ENCODE data around the gene TMEM131.

TMEM131 gene

GRCh38 chr2:97728091-97728731 is 267.5 kb downstream of the TMEM131 start:
- Histone ChIP-seq H3K4me3 (ENCODE audit: low read depth, low read length) (no peak overlapping the region), H3K36me3 (ENCODE audit: control insufficient read depth, insufficient read depth, low read length) (no peaks in the 10 kb centered on the region), H3K27ac (ENCODE audit: low read depth, low read length) (no peak overlapping the region), H3K9me3 (ENCODE audit: control insufficient read depth, insufficient read depth, low read length) (no peaks in the 10 kb centered on the region), H3K4me1 (ENCODE audit: control insufficient read depth, insufficient read depth, low read length) (no peaks in the 10 kb centered on the region), H3K27me3 (ENCODE audit: control insufficient read depth, insufficient read depth, low read length) (no peaks in the 10 kb centered on the region), H3K9ac (ENCODE audit: low read depth, low read length) (no peak overlapping the region)

- H3K4me3 ChIP-seq (ENCODE audit: low read depth, low read length) = no peak overlapping the region
- H3K36me3 ChIP-seq (ENCODE audit: control insufficient read depth, insufficient read depth, low read length) = no peaks in the 10 kb centered on the region
- no peaks in the 10 kb centered on the region for H3K9me3 ChIP-seq (ENCODE audit: control insufficient read depth, insufficient read depth, low read length)
- no peaks in the 10 kb centered on the region for H3K27me3 ChIP-seq (ENCODE audit: control insufficient read depth, insufficient read depth, low read length)
- no peak overlapping the region for H3K9ac ChIP-seq (ENCODE audit: low read depth, low read length)
- no peak overlapping the region for H3K27ac ChIP-seq (ENCODE audit: low read depth, low read length)
- H3K4me1 ChIP-seq (ENCODE audit: control insufficient read depth, insufficient read depth, low read length) = no peaks in the 10 kb centered on the region
These were observed 268.5 kb downstream of the TMEM131 start for GRCh38 chr2:97727296-97727695.

GRCh38 chr2:97726261-97727064 is 269.3 kb downstream of the TMEM131 start:
- H3K9me3 ChIP-seq (ENCODE audit: control insufficient read depth, insufficient read depth, low read length) = no peaks in the 10 kb centered on the region
- no peaks in the 10 kb centered on the region for H3K4me1 ChIP-seq (ENCODE audit: control insufficient read depth, insufficient read depth, low read length)
- H3K27me3 ChIP-seq (ENCODE audit: control insufficient read depth, insufficient read depth, low read length) = no peaks in the 10 kb centered on the region
- no peak overlapping the region for H3K4me3 ChIP-seq (ENCODE audit: low read depth, low read length)
- H3K36me3 ChIP-seq (ENCODE audit: control insufficient read depth, insufficient read depth, low read length) = no peaks in the 10 kb centered on the region
- no peak overlapping the region for H3K27ac ChIP-seq (ENCODE audit: low read depth, low read length)
- no peak overlapping the region for H3K9ac ChIP-seq (ENCODE audit: low read depth, low read length)

- H3K36me3 ChIP-seq (ENCODE audit: control insufficient read depth, insufficient read depth, low read length) = no peaks in the 10 kb centered on the region
- H3K4me1 ChIP-seq (ENCODE audit: control insufficient read depth, insufficient read depth, low read length) = peaks cover 10% of the 10 kb centered on the region
- no peak overlapping the region for H3K4me3 ChIP-seq (ENCODE audit: low read depth, low read length)
- H3K9me3 ChIP-seq (ENCODE audit: control insufficient read depth, insufficient read depth, low read length) = no peaks in the 10 kb centered on the region
- H3K27me3 ChIP-seq (ENCODE audit: control insufficient read depth, insufficient read depth, low read length) = no peaks in the 10 kb centered on the region
- no peak overlapping the region for H3K27ac ChIP-seq (ENCODE audit: low read depth, low read length)
- no peak overlapping the region for H3K9ac ChIP-seq (ENCODE audit: low read depth, low read length)
These were observed 270.6 kb downstream of the TMEM131 start for GRCh38 chr2:97724946-97725688.

GRCh38 chr2:97724501-97724900 is 271.2 kb downstream of the TMEM131 start:
- Histone ChIP-seq H3K9me3 (ENCODE audit: control insufficient read depth, insufficient read depth, low read length) (no peaks in the 10 kb centered on the region), H3K9ac (ENCODE audit: low read depth, low read length) (no peak overlapping the region), H3K27ac (ENCODE audit: low read depth, low read length) (no peak overlapping the region), H3K4me1 (ENCODE audit: control insufficient read depth, insufficient read depth, low read length) (peaks cover 14% of the 10 kb centered on the region), H3K4me3 (ENCODE audit: low read depth, low read length) (no peak overlapping the region), H3K36me3 (ENCODE audit: control insufficient read depth, insufficient read depth, low read length) (no peaks in the 10 kb centered on the region), H3K27me3 (ENCODE audit: control insufficient read depth, insufficient read depth, low read length) (no peaks in the 10 kb centered on the region)

GRCh38 chr2:97724073-97724410 is 271.7 kb downstream of the TMEM131 start:
- H3K4me1 ChIP-seq (ENCODE audit: control insufficient read depth, insufficient read depth, low read length) = peaks cover 14% of the 10 kb centered on the region
- no peak overlapping the region for H3K9ac ChIP-seq (ENCODE audit: low read depth, low read length)
- H3K27ac ChIP-seq (ENCODE audit: low read depth, low read length) = no peak overlapping the region
- H3K36me3 ChIP-seq (ENCODE audit: control insufficient read depth, insufficient read depth, low read length) = no peaks in the 10 kb centered on the region
- no peaks in the 10 kb centered on the region for H3K9me3 ChIP-seq (ENCODE audit: control insufficient read depth, insufficient read depth, low read length)
- no peak overlapping the region for H3K4me3 ChIP-seq (ENCODE audit: low read depth, low read length)
- H3K27me3 ChIP-seq (ENCODE audit: control insufficient read depth, insufficient read depth, low read length) = no peaks in the 10 kb centered on the region

- Histone ChIP-seq H3K27ac (ENCODE audit: low read depth, low read length) (no peak overlapping the region), H3K9ac (ENCODE audit: low read depth, low read length) (no peak overlapping the region), H3K9me3 (ENCODE audit: control insufficient read depth, insufficient read depth, low read length) (no peaks in the 10 kb centered on the region), H3K4me3 (ENCODE audit: low read depth, low read length) (no peak overlapping the region), H3K36me3 (ENCODE audit: control insufficient read depth, insufficient read depth, low read length) (no peaks in the 10 kb centered on the region), H3K4me1 (ENCODE audit: control insufficient read depth, insufficient read depth, low read length) (peaks cover 14% of the 10 kb centered on the region), H3K27me3 (ENCODE audit: control insufficient read depth, insufficient read depth, low read length) (no peaks in the 10 kb centered on the region)
These were observed 272.3 kb downstream of the TMEM131 start for GRCh38 chr2:97723156-97724072.

- no peak overlapping the region for H3K4me3 ChIP-seq (ENCODE audit: low read depth, low read length)
- H3K4me1 ChIP-seq (ENCODE audit: control insufficient read depth, insufficient read depth, low read length) = peaks cover 14% of the 10 kb centered on the region
- H3K9ac ChIP-seq (ENCODE audit: low read depth, low read length) = no peak overlapping the region
- no peak overlapping the region for H3K27ac ChIP-seq (ENCODE audit: low read depth, low read length)
- H3K36me3 ChIP-seq (ENCODE audit: control insufficient read depth, insufficient read depth, low read length) = no peaks in the 10 kb centered on the region
- no peaks in the 10 kb centered on the region for H3K27me3 ChIP-seq (ENCODE audit: control insufficient read depth, insufficient read depth, low read length)
- no peaks in the 10 kb centered on the region for H3K9me3 ChIP-seq (ENCODE audit: control insufficient read depth, insufficient read depth, low read length)
These were observed 273.5 kb downstream of the TMEM131 start for GRCh38 chr2:97722227-97722626.

- H3K27ac ChIP-seq (ENCODE audit: low read depth, low read length) = peak overlapping the region; percentile 7
These were observed 275.0 kb downstream of the TMEM131 start for GRCh38 chr2:97720746-97721145.

GRCh38 chr2:97719362-97720155 is 276.2 kb downstream of the TMEM131 start:
- Histone ChIP-seq H3K9ac (ENCODE audit: low read depth, low read length) (no peak overlapping the region), H3K4me1 (ENCODE audit: control insufficient read depth, insufficient read depth, low read length) (peaks cover 14% of the 10 kb centered on the region)

More at GRCh38 chr2:97720746-97721145, 275.0 kb downstream of the TMEM131 start:
- H3K36me3 ChIP-seq (ENCODE audit: control insufficient read depth, insufficient read depth, low read length) = no peaks in the 10 kb centered on the region
- no peak overlapping the region for H3K9ac ChIP-seq (ENCODE audit: low read depth, low read length)
- H3K4me1 ChIP-seq (ENCODE audit: control insufficient read depth, insufficient read depth, low read length) = peaks cover 14% of the 10 kb centered on the region
- no peak overlapping the region for H3K4me3 ChIP-seq (ENCODE audit: low read depth, low read length)
- H3K9me3 ChIP-seq (ENCODE audit: control insufficient read depth, insufficient read depth, low read length) = no peaks in the 10 kb centered on the region
- H3K27me3 ChIP-seq (ENCODE audit: control insufficient read depth, insufficient read depth, low read length) = no peaks in the 10 kb centered on the region

More at GRCh38 chr2:97719362-97720155, 276.2 kb downstream of the TMEM131 start:
- no peaks in the 10 kb centered on the region for H3K9me3 ChIP-seq (ENCODE audit: control insufficient read depth, insufficient read depth, low read length)
- H3K4me3 ChIP-seq (ENCODE audit: low read depth, low read length) = no peak overlapping the region
- no peaks in the 10 kb centered on the region for H3K27me3 ChIP-seq (ENCODE audit: control insufficient read depth, insufficient read depth, low read length)
- H3K36me3 ChIP-seq (ENCODE audit: control insufficient read depth, insufficient read depth, low read length) = no peaks in the 10 kb centered on the region
- H3K27ac ChIP-seq (ENCODE audit: low read depth, low read length) = no peak overlapping the region

All from HUES48 (cell line).